Trophoblast cell (in vitro differentiated cells and primary cell): Measurements from ENCODE around the gene NEGR1.

Experiments used
- DNase-seq, 2 donors: peaks; one replicate each; pipeline ENCODE4 v3.0.0-alpha.2; 2016
- H2AFZ ChIP-seq: 2 replicates; pipeline ENCODE4 v1.6.1; 2013; ENCODE audit warnings: low read length, moderate library complexity, mild to moderate bottlenecking; ENCODE audit not compliant: insufficient read depth, poor library complexity
- H2AK5ac ChIP-seq: 2 replicates; pipeline ENCODE4 v1.6.1; 2013; ENCODE audit warnings: mild to moderate bottlenecking, low read length
- H2BK120ac ChIP-seq: 2 replicates; pipeline ENCODE4 v1.6.1; 2013; ENCODE audit warnings: low read length, mild to moderate bottlenecking, moderate library complexity; ENCODE audit not compliant: insufficient read depth, poor library complexity
- H2BK12ac ChIP-seq: 2 replicates; pipeline ENCODE4 v1.6.1; 2013; ENCODE audit warnings: mild to moderate bottlenecking, low read length, moderate library complexity
- H2BK5ac ChIP-seq: 2 replicates; pipeline ENCODE4 v1.6.1; 2013; ENCODE audit warnings: low read length, low read depth, moderate library complexity, mild to moderate bottlenecking; ENCODE audit not compliant: poor library complexity
- H3K14ac ChIP-seq: 2 replicates; pipeline ENCODE4 v1.6.1; 2013; ENCODE audit warnings: mild to moderate bottlenecking, low read length
- H3K18ac ChIP-seq: 2 replicates; pipeline ENCODE4 v1.6.1; 2013; ENCODE audit warnings: mild to moderate bottlenecking, low read length
- H3K23ac ChIP-seq: 2 replicates; pipeline ENCODE4 v1.6.1; 2013; ENCODE audit warnings: low read length
- H3K27ac ChIP-seq: 2 replicates; pipeline ENCODE4 v1.5.1; 2013; ENCODE audit warnings: low read depth, mild to moderate bottlenecking, inconsistent platforms, low read length, moderate library complexity
- H3K27me3 ChIP-seq: 2 replicates; pipeline ENCODE4 v1.6.1; 2013; ENCODE audit warnings: inconsistent platforms, mild to moderate bottlenecking, low read length, moderate library complexity; ENCODE audit not compliant: insufficient read depth
- H3K36me3 ChIP-seq, 2 experiments: 1 replicate in 1 of 2; 2 replicates in 1 of 2; pipeline ENCODE4 v1.6.1; 2013; ENCODE audit warnings: low read length in 2 of 2, mild to moderate bottlenecking in 2 of 2, moderate library complexity in 1 of 2; ENCODE audit not compliant: insufficient read depth in 2 of 2, control insufficient read depth in 1 of 2
- H3K4ac ChIP-seq: 2 replicates; pipeline ENCODE4 v1.6.1; 2013; ENCODE audit warnings: low read depth, mild to moderate bottlenecking, low read length, moderate library complexity
- H3K4me1 ChIP-seq, 2 experiments: 1 replicate in 1 of 2; 2 replicates in 1 of 2; pipeline ENCODE4 v1.6.1; 2013; ENCODE audit warnings: low read length in 2 of 2, mild to moderate bottlenecking in 2 of 2, moderate library complexity in 1 of 2; ENCODE audit not compliant: insufficient read depth in 2 of 2, control insufficient read depth in 1 of 2
- H3K4me2 ChIP-seq: 2 replicates; pipeline ENCODE4 v1.6.1; 2013; ENCODE audit warnings: inconsistent platforms, mild to moderate bottlenecking, low read length, moderate library complexity
- H3K4me3 ChIP-seq: 2 replicates; pipeline ENCODE4 v1.5.1; 2013; ENCODE audit warnings: mild to moderate bottlenecking, low read depth, low read length, inconsistent platforms
- H3K79me1 ChIP-seq: one replicate; pipeline ENCODE4 v1.6.1; 2013; ENCODE audit warnings: low read length
- H3K79me2 ChIP-seq: 2 replicates; pipeline ENCODE4 v1.6.1; 2013; ENCODE audit warnings: low read length, mild to moderate bottlenecking; ENCODE audit not compliant: control insufficient read depth, insufficient read depth, poor library complexity
- H3K9ac ChIP-seq: 2 replicates; pipeline ENCODE4 v1.6.1; 2013; ENCODE audit warnings: mild to moderate bottlenecking, low read length
- H3K9me3 ChIP-seq: 2 replicates; pipeline ENCODE4 v1.6.1; 2013; ENCODE audit warnings: low read depth, mild to moderate bottlenecking, control low read depth, inconsistent platforms, low read length; ENCODE audit not compliant: insufficient read depth
- H4K12ac ChIP-seq: 2 replicates; pipeline ENCODE4 v1.6.1; 2013; ENCODE audit warnings: low read depth, mild to moderate bottlenecking, low read length, moderate library complexity
- H4K8ac ChIP-seq: 2 replicates; pipeline ENCODE4 v1.6.1; 2013; ENCODE audit warnings: low read depth, mild to moderate bottlenecking, low read length, moderate library complexity
- H4K91ac ChIP-seq: one replicate; pipeline ENCODE4 v1.6.1; 2013; ENCODE audit warnings: low read depth, mild to moderate bottlenecking, low read length, moderate library complexity
- WGBS: extraction: QIAGEN DNeasy Blood & Tissue Kit; methylation state at CpG from one replicate; pipeline ENCODE4 v1.1.7; 2013; ENCODE audit warnings: missing lambda C conversion rate; ENCODE audit not compliant: insufficient read length, insufficient coverage; ENCODE audit errors: extremely low coverage; 5-methylcytosine and 5-hydroxymethylcytosine counted together

The NEGR1 gene

DNA sequence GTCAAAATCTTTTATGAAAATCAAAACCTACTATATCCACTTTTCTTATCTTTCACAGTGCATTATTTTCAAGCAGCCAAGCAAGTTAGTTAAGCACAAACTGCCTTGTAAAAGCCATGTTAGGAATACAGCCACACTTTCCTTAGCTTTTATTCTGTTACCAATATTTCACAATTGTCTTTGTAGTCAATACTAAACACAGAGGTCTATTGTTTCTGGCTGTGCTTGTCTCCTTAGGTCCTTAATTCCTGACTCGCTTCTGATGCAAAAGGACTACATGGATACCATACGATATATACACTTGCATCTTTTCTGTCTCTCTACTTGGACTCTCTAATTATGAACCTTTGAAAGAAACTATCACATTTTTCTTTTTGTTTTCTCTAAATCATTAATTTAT is 331.8 kb downstream of the NEGR1 start:
- H4K8ac ChIP-seq, result no peak overlapping the region
- no peaks in the 10 kb centered on the region for H3K9me3 ChIP-seq
- DNase-seq, result no peak
- no peaks in the 10 kb centered on the region for H3K79me1 ChIP-seq
- no peak overlapping the region for H3K4me2 ChIP-seq
- H2AK5ac ChIP-seq, result no peak overlapping the region
- H3K27me3 ChIP-seq, result no peaks in the 10 kb centered on the region
- H3K14ac ChIP-seq, result no peak overlapping the region
- H3K23ac ChIP-seq, result no peak overlapping the region
- H3K4ac ChIP-seq, result no peak overlapping the region
- WGBS, result no CpG with 5 or more reads among the region's 2 CpGs
- H3K4me1 ChIP-seq, result no peaks in the 10 kb centered on the region
- no peak overlapping the region for H3K9ac ChIP-seq
- H2BK5ac ChIP-seq, result no peak overlapping the region
- H3K79me2 ChIP-seq, result no peaks in the 10 kb centered on the region
- H3K18ac ChIP-seq, result no peak overlapping the region
- H2AFZ ChIP-seq, result no peak overlapping the region
- no peak overlapping the region for H2BK120ac ChIP-seq
- H3K4me3 ChIP-seq, result no peak overlapping the region
- no peaks in the 10 kb centered on the region for H3K36me3 ChIP-seq
- H2BK12ac ChIP-seq, result no peak overlapping the region
- no peak overlapping the region for H4K12ac ChIP-seq
- no peak overlapping the region for H3K27ac ChIP-seq
- no peak overlapping the region for H4K91ac ChIP-seq

DNA sequence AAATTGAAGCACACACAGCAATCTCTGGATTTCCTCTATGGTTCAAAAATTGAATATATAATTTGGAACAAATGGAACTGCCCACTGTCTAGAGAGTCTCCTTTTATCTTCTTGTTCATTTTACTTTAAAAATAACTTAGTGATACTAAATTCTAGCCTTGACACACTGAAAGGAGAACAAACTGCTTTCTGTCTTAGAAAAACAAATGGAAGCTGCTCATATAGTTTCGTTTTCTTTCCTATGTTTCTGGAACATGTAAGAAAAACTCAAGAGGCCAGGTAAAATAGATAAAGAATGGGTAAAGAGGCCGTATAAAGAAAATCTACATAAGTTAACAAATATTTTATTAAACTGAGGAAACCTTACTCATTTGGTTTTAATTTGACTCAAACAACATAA is 332.7 kb downstream of the NEGR1 start:
- DNase-seq, result no peak
- no peak overlapping the region for H2AFZ ChIP-seq
- no peaks in the 10 kb centered on the region for H3K27me3 ChIP-seq
- H2BK12ac ChIP-seq, result no peak overlapping the region
- H2AK5ac ChIP-seq, result no peak overlapping the region
- no peaks in the 10 kb centered on the region for H3K36me3 ChIP-seq
- no peaks in the 10 kb centered on the region for H3K79me2 ChIP-seq
- no peak overlapping the region for H3K4me3 ChIP-seq
- no peak overlapping the region for H2BK5ac ChIP-seq
- no peak overlapping the region for H2BK120ac ChIP-seq
- H4K12ac ChIP-seq, result no peak overlapping the region
- no peak overlapping the region for H3K18ac ChIP-seq
- H3K23ac ChIP-seq, result no peak overlapping the region
- H3K79me1 ChIP-seq, result no peaks in the 10 kb centered on the region
- no peak overlapping the region for H4K91ac ChIP-seq
- no peak overlapping the region for H3K9ac ChIP-seq
- no peak overlapping the region for H4K8ac ChIP-seq
- H3K4ac ChIP-seq, result no peak overlapping the region
- no peak overlapping the region for H3K27ac ChIP-seq
- no peak overlapping the region for H3K14ac ChIP-seq
- no peak overlapping the region for H3K4me2 ChIP-seq
- no peaks in the 10 kb centered on the region for H3K9me3 ChIP-seq
- no CpG with 5 or more reads among the region's 2 CpGs for WGBS
- no peaks in the 10 kb centered on the region for H3K4me1 ChIP-seq

DNA sequence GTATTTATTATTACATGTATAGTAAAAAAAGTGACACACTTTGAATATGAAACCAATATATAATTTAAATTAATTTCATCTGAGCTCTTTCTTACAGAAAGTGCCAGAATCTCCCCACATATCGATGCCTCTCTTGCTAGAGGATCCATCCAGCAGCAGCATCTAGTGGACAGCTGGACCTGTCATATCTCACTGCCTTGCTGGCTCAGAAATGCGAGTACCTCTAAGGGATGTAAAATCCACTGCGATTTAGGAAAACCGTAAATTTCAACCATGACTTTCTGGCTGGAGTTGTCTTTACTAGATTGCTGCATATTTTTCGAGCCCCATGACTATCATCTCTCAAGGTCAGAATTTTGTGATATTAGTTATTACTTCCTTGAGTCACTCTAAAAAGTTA is 333.8 kb downstream of the NEGR1 start:
- H3K4me1 ChIP-seq, result no peaks in the 10 kb centered on the region
- no peaks in the 10 kb centered on the region for H3K27me3 ChIP-seq
- no peak for DNase-seq
- no peak overlapping the region for H4K8ac ChIP-seq
- H3K4me3 ChIP-seq, result no peak overlapping the region
- no peak overlapping the region for H3K4me2 ChIP-seq
- WGBS, result no CpG with 5 or more reads among the region's 5 CpGs
- H2AK5ac ChIP-seq, result no peak overlapping the region
- H4K91ac ChIP-seq, result no peak overlapping the region
- H3K18ac ChIP-seq, result no peak overlapping the region
- no peak overlapping the region for H3K14ac ChIP-seq
- no peaks in the 10 kb centered on the region for H3K79me2 ChIP-seq
- no peak overlapping the region for H4K12ac ChIP-seq
- H3K27ac ChIP-seq, result no peak overlapping the region
- H3K9me3 ChIP-seq, result no peaks in the 10 kb centered on the region
- H3K79me1 ChIP-seq, result no peaks in the 10 kb centered on the region
- H3K4ac ChIP-seq, result no peak overlapping the region
- H2AFZ ChIP-seq, result no peak overlapping the region
- no peak overlapping the region for H3K23ac ChIP-seq
- no peaks in the 10 kb centered on the region for H3K36me3 ChIP-seq
- no peak overlapping the region for H2BK5ac ChIP-seq
- H2BK120ac ChIP-seq, result no peak overlapping the region
- H3K9ac ChIP-seq, result no peak overlapping the region
- H2BK12ac ChIP-seq, result no peak overlapping the region

DNA sequence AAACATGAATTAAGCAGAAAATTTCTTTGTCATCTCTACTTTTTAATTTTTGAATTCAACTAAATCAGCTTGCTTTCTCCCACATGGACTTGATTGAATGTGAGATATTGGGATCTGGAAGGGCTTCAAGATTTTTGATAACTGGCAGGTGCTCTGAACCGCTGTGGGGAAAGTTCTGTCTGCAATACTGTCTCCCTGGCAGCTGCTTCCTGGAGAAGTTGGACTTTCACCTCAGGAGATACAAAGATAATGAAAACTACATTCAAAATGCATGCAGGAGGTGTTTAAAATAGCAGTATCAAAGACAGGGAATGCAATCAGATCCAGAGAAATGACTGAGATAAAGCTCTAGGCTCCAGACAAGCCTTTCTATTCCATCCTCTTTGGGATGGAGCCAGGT is 338.3 kb downstream of the NEGR1 start:
- Histone ChIP-seq H3K27me3 (no peaks in the 10 kb centered on the region), H3K79me2 (no peaks in the 10 kb centered on the region), H3K27ac (no peak overlapping the region), H4K12ac (no peak overlapping the region), H3K9me3 (no peaks in the 10 kb centered on the region), H3K79me1 (no peaks in the 10 kb centered on the region), H4K8ac (no peak overlapping the region), H2BK5ac (no peak overlapping the region), H3K36me3 (no peaks in the 10 kb centered on the region), H3K4me2 (no peak overlapping the region), H4K91ac (no peak overlapping the region), H3K18ac (no peak overlapping the region), H3K9ac (no peak overlapping the region), H3K14ac (no peak overlapping the region), H2AK5ac (no peak overlapping the region), H2BK120ac (no peak overlapping the region), H2BK12ac (no peak overlapping the region), H3K4me1 (no peaks in the 10 kb centered on the region), H2AFZ (no peak overlapping the region), H3K4me3 (no peak overlapping the region), H3K4ac (no peak overlapping the region), H3K23ac (no peak overlapping the region)
- DNase-seq, result no peak
- no CpG with 5 or more reads among the region's 1 CpG for WGBS
